KOPT-K1 (cell line): ENCODE data around the gene PVRIG.
"Not testable (repeated sequence)": the region's sequence is repeated elsewhere in the genome, so short reads cannot be mapped to it uniquely, and the experiment has no call there.

Experiments used
- H3K27ac ChIP-seq: fragments of 200-600 bp; sonication (generic); 2 replicates; pipeline ENCODE4 v1.5.1; 2016; ENCODE audit warnings: antibody characterized with exemption, mild to moderate bottlenecking, low read depth, low read length; ENCODE audit not compliant: poor library complexity, severe bottlenecking
- H3K36me3 ChIP-seq: fragments of 200-600 bp; sonication (generic); 2 replicates; pipeline ENCODE4 v1.5.1; 2017; ENCODE audit warnings: antibody characterized with exemption, mild to moderate bottlenecking, low read length, moderate library complexity; ENCODE audit not compliant: insufficient read depth
- H3K9me3 ChIP-seq: fragments of 200-600 bp; sonication (generic); 2 replicates; pipeline ENCODE4 v1.5.1; 2017; ENCODE audit warnings: antibody characterized with exemption, low read length, mild to moderate bottlenecking; ENCODE audit not compliant: insufficient read depth, poor library complexity, severe bottlenecking

PVRIG gene

DNA sequence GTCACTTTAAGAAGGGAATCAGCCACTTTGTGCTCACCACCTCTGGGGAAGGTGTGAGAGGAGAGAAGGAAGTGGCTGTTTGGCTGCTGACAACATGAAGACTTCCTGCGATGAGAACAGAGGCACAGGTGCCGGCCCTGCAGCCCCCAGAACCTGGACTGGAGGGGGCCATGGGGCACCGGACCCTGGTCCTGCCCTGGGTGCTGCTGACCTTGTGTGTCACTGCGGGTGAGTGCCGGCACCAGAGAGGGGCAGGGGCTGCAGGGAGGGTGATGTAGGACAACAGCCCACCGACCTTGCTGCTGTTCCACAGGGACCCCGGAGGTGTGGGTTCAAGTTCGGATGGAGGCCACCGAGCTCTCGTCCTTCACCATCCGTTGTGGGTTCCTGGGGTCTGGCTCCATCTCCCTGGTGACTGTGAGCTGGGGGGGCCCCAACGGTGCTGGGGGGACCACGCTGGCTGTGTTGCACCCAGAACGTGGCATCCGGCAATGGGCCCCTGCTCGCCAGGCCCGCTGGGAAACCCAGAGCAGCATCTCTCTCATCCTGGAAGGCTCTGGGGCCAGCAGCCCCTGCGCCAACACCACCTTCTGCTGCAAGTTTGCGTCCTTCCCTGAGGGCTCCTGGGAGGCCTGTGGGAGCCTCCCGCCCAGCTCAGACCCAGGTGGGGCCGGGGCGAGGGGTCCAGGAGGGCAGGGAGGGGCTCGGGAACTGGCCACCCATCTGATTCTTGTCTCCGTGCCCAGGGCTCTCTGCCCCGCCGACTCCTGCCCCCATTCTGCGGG, at the start of gene PVRIG:
PVRIG (plus strand) TSS at position 149 of the 785 bp plus-strand sequence; CDS start at position 171, 22 bp downstream.
- not testable (repeated sequence) for H3K9me3 ChIP-seq
- H3K36me3 ChIP-seq: peaks cover 42% of the 10 kb centered on the region
- peak within 1 kb of the TSS; percentile 100 for H3K27ac ChIP-seq

DNA sequence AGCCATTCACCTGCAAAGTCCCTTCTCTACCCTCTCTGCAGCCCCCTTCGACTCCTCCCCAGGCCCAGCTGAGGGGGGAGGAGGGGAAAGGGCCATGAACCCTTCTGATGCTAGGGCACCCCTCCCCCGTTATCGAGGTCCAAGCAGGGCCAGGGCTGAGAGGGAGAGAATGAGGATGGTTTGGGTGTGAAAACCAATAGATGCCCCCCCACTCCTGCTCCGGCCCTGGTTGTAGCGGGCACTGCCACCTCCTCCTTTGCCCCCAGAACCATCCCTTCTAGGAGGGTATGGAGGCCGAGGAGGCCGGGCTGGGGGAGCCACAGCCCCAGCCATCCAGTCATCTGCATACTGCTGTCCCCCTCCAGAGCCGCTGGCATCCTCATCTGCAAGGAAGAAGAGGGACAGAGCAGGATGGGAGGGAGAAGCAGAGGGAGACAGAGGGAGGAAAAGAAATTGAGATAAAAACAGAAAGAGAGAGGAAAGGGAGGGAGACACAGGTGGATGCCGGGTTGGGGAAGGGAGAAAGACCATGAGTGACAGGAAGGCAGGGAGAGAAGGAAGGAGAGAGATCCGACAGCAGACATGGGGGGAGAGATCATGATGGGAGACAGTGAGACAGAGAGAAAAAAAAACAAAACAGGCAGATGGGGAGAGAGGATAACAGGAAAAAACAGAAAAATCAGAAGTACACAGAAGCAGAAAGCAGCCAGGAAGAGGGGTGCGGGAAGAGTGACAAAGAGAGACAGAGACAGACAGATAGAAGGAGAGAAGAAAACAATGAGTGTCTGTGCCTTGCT, 49.5 kb upstream of the PVRIG start:
- H3K36me3 ChIP-seq: peaks cover 23% of the 10 kb centered on the region; the same call in 1 of the 2 replicates
- H3K27ac ChIP-seq: peak overlapping the region; percentile 66

DNA sequence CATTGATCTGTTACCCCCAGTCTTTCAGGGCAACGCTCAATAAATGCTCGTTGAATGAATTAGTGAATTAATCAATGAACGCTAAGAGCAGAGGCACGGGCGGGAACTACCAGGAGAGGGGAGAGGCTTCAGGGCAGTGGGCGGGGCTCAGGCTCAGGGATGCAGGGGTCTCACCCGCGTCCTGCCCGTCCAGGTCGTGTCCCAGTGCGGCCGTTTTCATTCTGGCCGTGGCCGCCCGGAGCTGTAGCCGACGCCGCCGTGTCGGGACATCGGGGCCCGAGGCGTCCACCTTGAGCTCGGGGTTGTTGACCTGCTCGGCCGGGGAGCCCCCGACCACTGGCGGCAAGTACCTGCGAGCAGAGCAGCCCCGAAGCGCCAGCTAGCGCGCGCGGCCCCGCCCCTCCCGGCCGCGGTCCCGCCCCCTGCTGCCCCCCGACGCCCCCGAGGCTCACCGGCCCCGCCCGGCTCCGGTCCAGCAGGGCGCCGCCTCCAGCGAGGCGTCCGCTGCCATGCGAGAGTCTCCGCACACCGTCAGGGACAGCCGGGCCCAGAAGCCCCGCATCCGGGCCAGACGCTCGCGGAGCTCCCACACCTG, 48.6 kb upstream of the PVRIG start:
- no peaks in the 10 kb centered on the region for H3K9me3 ChIP-seq
- peaks cover 25% of the 10 kb centered on the region; the same call in 1 of the 2 replicates for H3K36me3 ChIP-seq
- H3K27ac ChIP-seq: no peak overlapping the region

More for the DNA sequence above, 49.5 kb upstream of the PVRIG start:
- no peaks in the 10 kb centered on the region for H3K9me3 ChIP-seq

DNA sequence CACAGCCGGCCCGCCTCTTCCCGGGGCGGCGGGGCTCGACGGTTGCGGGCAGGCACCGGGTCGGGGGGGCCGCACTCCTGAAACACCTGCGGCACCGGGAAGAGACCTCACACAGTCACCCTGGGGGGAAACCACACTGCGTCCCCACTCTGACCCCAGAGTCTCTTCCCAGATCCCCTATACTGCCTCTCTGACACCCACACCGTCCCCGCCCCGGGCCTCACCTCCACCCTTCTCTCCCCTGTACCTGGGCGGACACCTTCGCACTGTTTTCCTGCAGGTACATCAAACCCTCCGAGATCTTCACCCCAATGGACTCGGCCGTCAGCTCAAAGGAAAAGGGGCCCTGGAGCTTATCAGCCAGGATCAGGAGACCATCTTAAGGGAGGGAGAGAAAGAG, 47.9 kb upstream of the PVRIG start:
- Histone ChIP-seq H3K27ac (no peak overlapping the region), H3K36me3 (peaks cover 25% of the 10 kb centered on the region; the same call in 1 of the 2 replicates), H3K9me3 (no peaks in the 10 kb centered on the region)

DNA sequence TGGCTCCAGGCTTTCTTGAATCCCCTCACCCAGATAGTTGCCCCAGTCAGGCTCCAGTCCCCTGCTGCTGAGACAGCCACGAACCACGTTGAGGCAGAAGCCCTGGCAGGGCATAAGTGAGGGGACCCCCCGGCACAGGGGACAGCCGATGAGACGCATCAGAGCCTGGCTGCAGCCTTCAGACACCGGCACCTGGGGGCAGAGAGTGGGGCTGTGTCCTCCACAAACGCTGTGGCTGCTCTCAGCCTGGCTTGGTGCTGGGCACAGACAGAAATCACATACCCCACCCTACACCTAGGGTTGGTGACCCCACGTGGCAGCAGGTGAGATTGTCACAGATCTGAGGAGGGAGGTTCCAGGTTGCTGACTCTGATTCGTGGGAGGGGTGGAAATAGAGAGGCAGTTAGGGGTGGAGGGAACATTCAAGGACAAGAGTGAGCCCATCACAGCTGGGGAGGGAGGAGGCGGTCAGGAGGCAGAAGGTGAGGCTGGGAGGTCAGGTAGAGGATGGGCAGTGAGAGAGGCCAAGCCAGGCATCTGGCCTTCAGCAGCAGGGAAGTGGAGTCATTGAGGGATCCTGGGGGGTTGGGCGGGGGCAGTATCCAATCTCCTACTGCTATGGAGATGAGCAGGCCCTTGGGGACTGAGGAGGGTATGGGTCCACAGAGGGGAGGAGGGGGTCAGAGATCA, 45.8 kb upstream of the PVRIG start:
- no peak overlapping the region for H3K27ac ChIP-seq
- no peaks in the 10 kb centered on the region for H3K9me3 ChIP-seq
- peaks cover 25% of the 10 kb centered on the region; the same call in 1 of the 2 replicates for H3K36me3 ChIP-seq

DNA sequence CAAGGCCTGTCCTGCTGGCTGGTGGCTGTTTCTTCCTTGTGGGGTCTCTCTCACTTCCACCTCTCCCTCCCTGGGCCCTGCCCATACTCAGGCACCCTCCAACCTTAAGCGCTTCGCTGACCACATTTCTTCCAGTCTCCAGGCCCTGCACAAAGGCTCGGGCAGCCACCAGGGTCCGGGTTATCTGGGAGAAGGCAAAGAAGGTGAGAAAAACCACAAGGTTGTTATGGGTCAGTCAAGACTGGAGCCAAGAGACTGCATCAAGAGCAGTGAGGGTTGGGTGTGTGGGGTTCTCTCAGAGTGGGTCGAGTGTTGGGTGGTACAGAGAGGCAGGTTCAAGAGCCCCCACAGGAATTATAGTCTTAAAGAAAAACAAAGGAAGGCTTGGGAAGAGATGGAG, 45.2 kb upstream of the PVRIG start:
- no peaks in the 10 kb centered on the region for H3K9me3 ChIP-seq
- no peak overlapping the region for H3K27ac ChIP-seq
- peaks cover 25% of the 10 kb centered on the region; the same call in 1 of the 2 replicates for H3K36me3 ChIP-seq

DNA sequence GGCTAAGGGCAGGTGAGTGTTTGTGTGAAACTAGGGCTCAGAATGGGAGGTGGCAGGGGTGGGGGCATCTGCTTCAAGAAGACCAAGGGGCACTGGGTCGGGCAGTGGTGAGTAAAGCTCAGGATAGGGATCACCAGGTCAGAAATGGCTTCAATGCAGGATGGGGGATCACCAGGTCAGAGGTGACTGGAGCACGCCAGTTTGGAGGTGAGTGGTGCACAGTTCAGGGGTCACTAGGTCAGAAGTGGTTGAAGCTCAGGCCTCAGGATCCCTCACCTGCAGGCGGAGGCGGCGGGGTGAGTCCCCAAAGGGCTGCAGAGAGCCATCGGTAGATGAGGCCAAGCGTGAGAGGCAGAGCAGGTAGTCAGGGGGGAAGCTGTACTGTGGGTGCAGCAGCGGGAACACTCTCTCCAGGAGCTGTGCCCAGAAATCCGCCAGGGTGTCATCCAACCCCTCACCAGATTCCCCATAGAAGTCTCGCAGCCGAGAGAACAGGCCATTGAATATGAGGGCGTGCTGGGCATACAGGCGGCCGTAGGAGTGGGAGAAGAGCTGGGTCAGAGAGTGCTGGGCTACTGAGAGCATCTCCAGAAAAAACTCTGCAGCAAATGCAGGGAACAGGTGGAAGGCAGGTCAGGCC, 44.3 kb upstream of the PVRIG start:
- Histone ChIP-seq H3K36me3 (peaks cover 25% of the 10 kb centered on the region; the same call in 1 of the 2 replicates), H3K9me3 (no peaks in the 10 kb centered on the region), H3K27ac (no peak overlapping the region)

DNA sequence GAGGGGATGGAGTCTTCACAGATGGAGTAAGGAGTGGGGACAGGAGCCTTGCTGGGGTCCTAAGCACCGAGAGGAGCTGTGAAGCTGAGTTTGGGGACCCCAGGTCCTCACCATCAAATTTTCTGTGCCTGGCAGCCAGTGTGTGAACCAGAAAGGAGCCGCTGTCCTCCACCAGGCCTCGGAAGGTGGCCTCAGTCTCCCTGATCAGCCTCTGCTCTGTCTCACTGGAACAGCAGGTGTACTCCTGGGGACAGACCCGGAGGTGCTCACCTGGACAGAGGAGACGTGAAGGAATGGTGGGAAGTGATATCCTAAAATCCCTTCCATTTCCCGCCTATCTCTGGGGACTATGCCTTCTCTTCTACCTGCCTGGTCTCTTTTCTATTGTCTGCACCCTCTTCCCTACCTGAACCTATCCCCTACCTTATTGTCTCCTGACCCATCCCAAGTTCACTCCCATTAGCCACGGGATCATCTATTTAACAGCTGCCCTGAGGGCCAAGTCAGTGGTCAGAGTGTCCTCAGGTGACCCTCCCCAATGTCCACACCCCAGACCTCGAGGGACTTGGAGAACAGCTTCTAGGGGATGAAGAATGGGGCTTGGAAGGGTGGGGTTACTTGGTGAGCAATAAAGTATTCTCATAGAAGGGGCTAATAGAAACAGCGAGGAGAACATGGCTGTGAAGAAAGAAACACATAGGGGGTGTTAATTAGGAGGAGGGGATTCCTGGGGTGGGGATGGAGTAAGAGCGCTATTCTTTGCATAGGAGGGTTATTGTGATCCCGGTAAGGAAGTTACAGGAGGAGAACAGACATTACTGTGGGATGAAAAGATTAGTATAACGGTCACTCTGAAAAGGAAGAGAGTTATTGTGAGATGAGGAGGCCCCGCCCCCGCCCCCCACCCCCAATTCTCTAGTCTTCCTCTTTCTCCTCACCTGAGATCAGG, 43.4 kb upstream of the PVRIG start:
- peak overlapping the region; percentile 71 for H3K27ac ChIP-seq
- peaks cover 25% of the 10 kb centered on the region; the same call in 1 of the 2 replicates for H3K36me3 ChIP-seq
- no peaks in the 10 kb centered on the region for H3K9me3 ChIP-seq

DNA sequence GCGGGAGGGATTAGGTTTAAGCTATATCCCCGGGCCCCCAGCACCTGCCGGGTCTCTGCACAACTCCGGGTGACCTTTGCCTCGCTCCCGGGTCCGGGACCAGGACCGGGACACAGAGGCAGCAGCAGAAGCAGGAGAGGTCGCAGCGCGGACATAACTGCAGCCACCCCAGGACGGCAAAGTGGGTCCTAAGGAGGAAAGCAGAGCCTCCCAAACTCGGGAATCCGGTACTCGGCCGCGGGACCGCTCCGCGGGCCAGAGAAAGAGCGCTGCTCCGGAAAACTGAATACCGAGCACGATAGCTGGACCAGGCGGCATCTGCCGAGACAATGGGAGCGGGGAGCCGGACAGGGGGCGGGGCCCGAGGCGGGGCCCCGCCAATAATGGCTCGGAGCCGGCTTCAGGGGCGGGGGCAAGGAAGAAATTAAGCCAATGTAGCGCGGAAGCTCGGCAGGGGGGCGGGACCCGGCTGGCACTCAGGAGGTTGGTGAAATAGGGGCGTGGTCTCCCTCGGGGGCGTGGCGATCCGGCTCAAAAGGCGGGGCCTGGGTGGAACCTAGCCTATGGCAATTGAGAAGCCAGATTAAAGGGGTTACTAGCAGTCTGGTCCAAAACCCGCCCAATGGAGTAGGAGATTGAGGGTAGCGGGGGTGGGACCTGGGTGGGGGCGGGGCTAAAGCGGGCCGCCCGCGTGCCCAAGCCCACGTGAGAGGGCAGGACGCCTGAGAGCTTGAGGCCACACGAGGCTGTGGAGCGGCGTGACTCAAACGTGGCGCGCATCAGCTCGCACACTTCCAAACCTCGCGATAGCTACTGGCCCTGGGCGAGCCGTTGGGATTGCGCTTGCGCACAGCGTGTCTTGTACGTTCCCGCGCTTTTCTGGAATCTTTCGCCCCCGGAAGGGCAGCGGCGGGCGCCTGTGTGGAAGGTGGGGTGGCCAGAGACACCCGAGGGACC, 42.4 kb upstream of the PVRIG start, which contains the start of the genes GPC2 and STAG3:
GPC2 (minus strand) TSS at position 337 of the 957 bp plus-strand sequence; CDS start at position 155, 182 bp downstream.
STAG3 (plus strand) TSS at position 874 of the 957 bp plus-strand sequence. CDS start 2,639 bp downstream, outside the sequence.
- Histone ChIP-seq H3K9me3 (no peaks in the 10 kb centered on the region), H3K36me3 (peaks cover 25% of the 10 kb centered on the region; the same call in 1 of the 2 replicates), H3K27ac (peak within 1 kb of the TSS; percentile 71)

DNA sequence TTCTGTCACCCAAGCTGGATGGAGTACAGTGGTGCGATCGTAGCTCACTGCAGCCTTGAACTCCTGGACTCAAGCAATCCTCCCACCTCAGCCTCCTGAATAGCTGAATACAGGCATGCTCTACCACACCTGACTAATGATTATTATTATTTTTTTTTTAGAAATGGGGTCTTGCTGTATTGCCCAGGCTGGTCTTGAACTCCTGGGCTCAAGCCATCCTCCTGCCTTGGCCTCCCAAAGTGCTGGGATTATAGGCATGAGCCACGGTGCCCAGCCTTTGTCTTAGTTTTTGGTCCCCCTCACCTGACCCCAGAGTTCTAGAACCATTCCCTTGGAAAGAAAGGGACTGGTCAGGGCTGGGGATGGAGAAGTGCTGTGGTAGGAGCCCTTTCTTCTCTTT, 39.7 kb upstream of the PVRIG start:
- H3K36me3 ChIP-seq, H3K9me3 ChIP-seq: not testable (repeated sequence)
- peak overlapping the region; percentile 60 for H3K27ac ChIP-seq

DNA sequence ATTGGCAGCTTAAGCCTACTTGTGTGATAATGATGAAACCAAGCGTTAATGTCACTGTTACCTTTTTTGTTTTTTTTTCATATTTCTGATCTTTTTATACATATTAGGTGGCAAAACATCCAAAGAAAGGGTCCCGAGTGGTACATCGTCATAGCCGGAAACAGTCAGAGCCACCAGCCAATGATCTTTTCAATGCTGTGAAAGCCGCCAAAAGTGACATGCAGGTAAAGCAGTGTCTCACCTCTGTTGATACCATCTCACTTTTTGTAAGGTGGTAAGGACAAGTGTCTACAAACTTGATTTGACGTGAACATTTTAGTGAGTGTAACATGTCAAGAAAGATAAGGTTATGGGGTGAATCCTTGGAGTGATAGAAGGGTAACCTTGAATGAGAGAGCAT, 37.1 kb upstream of the PVRIG start:
- not testable (repeated sequence) for H3K27ac ChIP-seq, H3K36me3 ChIP-seq, H3K9me3 ChIP-seq

DNA sequence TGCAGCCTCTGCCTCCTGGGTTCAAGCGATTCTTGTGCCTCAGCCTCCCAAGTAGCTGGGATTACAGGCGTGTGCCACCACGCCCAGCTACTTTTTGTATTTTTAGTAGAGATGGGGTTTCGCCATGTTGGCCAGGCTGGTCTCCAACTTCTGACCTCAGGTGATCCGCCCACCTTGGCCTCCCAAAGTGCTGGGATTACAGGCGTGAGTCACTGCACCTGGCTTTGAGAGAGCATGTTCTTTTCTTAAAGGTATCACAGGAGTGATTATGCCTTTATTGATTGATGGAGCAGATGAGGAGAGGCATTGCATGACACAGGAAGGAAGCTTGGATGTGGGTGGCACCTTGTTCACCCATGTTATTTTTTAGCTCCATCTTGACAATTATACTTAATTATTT, 36.7 kb upstream of the PVRIG start:
- H3K9me3 ChIP-seq, H3K27ac ChIP-seq, H3K36me3 ChIP-seq: not testable (repeated sequence)
